ENCODE measurements around the gene TPCN1.

DNA sequence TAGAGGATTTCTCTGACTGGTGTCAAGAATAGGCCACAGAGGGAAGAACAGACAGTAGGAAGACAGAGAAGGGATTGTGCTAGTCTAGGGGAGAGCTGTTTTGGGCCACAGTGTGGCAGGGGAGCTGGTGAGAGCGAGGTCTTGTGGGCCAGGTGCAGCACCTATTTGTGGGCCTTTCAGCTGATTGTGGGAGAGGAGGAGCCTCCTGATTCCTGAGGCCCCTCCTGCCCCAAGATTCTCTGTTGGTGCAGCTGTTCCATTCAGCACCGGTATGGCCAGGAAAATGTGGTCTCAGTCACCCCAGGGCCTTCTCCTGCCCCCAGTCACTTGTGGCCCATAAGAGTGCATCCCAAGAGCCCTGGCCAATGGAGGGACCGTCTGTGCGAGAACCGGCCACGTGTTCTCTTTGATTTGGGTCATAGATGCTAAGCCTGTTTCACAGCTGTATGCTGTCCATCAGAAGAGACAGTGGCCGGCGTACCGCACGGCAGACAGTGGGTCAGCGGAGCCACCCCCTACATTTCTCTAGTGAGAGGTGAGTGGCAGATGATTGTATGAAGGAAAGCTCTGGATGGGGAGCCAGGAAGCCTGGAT is 27.7 kb downstream of the TPCN1 start:
- TF ChIP-seq ZNF132 (tag by site-specific recombination; IDR thresholded peaks at IDR 0.05; ENCODE audit: borderline replicate concordance) (no peak), HOXA7 (CRISPR knock-in tag; IDR thresholded peaks at IDR 0.05; ENCODE audit: borderline replicate concordance) (no peak), ZNF146 (tag by site-specific recombination; IDR thresholded peaks at IDR 0.05) (no peak), ZNF585B (tag by site-specific recombination; IDR thresholded peaks at IDR 0.05) (no peak), ZBTB7A (tag by site-specific recombination; IDR thresholded peaks at IDR 0.05; ENCODE audit: low read depth) (no peak), ZBTB8A (tag by site-specific recombination; IDR thresholded peaks at IDR 0.05) (no peak), ZNF549 (tag by site-specific recombination; IDR thresholded peaks at IDR 0.05) (no peak)
- TF ChIP-seq, protein P1, sequence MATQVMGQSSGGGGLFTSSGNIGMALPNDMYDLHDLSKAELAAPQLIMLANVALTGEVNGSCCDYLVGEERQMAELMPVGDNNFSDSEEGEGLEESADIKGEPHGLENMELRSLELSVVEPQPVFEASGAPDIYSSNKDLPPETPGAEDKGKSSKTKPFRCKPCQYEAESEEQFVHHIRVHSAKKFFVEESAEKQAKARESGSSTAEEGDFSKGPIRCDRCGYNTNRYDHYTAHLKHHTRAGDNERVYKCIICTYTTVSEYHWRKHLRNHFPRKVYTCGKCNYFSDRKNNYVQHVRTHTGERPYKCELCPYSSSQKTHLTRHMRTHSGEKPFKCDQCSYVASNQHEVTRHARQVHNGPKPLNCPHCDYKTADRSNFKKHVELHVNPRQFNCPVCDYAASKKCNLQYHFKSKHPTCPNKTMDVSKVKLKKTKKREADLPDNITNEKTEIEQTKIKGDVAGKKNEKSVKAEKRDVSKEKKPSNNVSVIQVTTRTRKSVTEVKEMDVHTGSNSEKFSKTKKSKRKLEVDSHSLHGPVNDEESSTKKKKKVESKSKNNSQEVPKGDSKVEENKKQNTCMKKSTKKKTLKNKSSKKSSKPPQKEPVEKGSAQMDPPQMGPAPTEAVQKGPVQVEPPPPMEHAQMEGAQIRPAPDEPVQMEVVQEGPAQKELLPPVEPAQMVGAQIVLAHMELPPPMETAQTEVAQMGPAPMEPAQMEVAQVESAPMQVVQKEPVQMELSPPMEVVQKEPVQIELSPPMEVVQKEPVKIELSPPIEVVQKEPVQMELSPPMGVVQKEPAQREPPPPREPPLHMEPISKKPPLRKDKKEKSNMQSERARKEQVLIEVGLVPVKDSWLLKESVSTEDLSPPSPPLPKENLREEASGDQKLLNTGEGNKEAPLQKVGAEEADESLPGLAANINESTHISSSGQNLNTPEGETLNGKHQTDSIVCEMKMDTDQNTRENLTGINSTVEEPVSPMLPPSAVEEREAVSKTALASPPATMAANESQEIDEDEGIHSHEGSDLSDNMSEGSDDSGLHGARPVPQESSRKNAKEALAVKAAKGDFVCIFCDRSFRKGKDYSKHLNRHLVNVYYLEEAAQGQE (tag by site-specific recombination; IDR thresholded peaks at IDR 0.05), result no peak
- TF ChIP-seq, protein P2, sequence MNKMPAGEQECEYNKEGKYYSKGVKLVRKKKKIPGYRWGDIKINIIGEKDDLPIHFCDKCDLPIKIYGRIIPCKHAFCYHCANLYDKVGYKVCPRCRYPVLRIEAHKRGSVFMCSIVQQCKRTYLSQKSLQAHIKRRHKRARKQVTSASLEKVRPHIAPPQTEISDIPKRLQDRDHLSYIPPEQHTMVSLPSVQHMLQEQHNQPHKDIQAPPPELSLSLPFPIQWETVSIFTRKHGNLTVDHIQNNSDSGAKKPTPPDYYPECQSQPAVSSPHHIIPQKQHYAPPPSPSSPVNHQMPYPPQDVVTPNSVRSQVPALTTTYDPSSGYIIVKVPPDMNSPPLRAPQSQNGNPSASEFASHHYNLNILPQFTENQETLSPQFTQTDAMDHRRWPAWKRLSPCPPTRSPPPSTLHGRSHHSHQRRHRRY (tag by site-specific recombination; IDR thresholded peaks at IDR 0.05), result no peak
- TF ChIP-seq, protein P3, sequence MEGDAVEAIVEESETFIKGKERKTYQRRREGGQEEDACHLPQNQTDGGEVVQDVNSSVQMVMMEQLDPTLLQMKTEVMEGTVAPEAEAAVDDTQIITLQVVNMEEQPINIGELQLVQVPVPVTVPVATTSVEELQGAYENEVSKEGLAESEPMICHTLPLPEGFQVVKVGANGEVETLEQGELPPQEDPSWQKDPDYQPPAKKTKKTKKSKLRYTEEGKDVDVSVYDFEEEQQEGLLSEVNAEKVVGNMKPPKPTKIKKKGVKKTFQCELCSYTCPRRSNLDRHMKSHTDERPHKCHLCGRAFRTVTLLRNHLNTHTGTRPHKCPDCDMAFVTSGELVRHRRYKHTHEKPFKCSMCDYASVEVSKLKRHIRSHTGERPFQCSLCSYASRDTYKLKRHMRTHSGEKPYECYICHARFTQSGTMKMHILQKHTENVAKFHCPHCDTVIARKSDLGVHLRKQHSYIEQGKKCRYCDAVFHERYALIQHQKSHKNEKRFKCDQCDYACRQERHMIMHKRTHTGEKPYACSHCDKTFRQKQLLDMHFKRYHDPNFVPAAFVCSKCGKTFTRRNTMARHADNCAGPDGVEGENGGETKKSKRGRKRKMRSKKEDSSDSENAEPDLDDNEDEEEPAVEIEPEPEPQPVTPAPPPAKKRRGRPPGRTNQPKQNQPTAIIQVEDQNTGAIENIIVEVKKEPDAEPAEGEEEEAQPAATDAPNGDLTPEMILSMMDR (tag by site-specific recombination; IDR thresholded peaks at IDR 0.05), result no peak
- TF ChIP-seq, protein P4, sequence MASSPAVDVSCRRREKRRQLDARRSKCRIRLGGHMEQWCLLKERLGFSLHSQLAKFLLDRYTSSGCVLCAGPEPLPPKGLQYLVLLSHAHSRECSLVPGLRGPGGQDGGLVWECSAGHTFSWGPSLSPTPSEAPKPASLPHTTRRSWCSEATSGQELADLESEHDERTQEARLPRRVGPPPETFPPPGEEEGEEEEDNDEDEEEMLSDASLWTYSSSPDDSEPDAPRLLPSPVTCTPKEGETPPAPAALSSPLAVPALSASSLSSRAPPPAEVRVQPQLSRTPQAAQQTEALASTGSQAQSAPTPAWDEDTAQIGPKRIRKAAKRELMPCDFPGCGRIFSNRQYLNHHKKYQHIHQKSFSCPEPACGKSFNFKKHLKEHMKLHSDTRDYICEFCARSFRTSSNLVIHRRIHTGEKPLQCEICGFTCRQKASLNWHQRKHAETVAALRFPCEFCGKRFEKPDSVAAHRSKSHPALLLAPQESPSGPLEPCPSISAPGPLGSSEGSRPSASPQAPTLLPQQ (tag by site-specific recombination; IDR thresholded peaks at IDR 0.05), result no peak

Measured in HEK293 (cell line).